ENCODE data around the gene CENPC.
A peak's percentile ranks its signal among the peaks of the same experiment; 100 is the strongest.
"Not testable (repeated sequence)": the region's sequence is repeated elsewhere in the genome, so short reads cannot be mapped to it uniquely, and the experiment has no call there.

CENPC gene

GRCh38 chr4:67550857-67551256 lies 5.6 kb upstream of the CENPC start:
- DNase-seq, result no peak

DNA sequence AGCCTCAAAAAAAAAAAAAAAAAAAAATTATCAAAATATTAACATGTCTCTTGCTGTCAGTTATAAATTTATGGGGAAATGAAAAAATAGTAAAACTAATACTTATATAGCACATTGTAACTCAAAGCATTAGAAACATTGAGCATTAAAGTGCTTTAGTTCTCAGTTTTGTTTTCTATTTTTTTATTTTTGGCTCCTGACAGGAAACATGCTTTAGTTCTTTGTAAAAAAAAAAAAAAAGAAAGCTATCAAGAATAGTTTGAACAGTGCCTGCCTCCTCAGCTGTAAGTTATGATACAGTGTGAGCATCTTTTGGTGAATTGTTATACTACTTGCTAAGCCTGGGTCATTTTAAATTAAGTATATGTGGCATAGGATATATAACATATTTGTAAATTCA lies 5.1 kb upstream of the CENPC start:
- no peak for DNase-seq

GRCh38 chr4:67549123-67549522 lies 3.8 kb upstream of the CENPC start:
- DNase-seq, result peak; percentile 23

GRCh38 chr4:67546971-67547370 lies 1.7 kb upstream of the CENPC start:
- DNase-seq, result no peak

DNA sequence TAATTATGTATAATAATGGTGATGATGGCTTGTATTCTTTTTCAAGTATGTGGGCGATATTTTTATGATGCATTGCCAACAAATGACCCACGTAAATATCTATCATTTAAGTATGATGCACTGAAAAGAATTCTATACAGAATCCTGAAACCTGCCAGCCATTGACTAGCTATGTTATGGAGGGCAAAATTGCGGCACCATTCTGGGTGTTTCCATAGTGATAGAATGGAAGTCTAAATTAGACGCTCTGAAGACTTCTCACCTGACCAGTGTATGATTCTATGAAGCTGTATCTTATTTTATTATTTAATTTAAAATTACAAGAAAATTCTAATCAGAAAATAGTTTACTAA lies 677 bp upstream of the CENPC start:
- DNase-seq, result peak; percentile 20

DNA sequence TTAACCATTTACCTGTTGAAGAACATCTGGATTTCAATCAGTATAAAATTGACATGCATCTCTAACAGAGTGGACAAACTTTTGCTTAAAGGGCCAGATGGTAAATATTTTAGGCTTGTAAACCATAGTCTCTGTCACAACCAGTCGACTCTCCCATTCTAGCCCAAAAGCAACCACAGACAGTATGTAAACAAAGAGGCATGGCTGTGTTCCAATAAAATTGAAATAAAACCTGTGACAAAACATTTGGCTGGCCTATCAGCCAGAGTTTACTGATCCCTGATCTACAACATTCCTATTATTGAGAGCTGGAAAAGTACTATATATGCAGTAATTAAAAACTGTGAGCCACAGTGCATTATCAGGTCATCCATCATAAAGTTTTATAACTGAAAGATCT lies 3.2 kb downstream of the CENPC start:
- no peak for DNase-seq

GRCh38 chr4:67539830-67540229 lies 5.5 kb downstream of the CENPC start:
- DNase-seq, result no peak

DNA sequence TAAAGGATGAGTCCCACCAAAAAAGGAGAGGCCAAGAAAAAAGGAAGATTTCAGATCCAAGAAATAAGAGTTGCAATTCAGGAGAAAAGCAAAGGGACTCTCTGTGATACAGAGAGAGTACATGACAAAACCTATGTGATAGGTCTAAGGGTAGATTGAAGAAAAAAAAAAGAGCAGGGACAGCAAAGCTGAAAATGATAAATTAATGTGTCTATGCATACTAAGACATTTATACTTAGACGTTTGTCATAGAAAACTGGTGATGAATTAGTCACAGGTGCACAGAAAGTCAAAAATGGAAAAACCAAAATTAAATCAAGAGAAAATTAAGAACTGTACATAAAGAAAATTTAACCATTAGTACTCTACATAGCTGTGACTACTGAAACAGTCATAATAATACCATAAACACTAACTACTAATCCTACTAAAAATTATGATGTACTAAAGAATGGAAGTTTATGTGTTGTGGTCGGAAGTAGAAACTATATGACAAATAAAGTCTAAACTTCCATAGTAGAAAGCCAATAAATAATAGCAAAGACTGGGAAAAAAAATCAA lies 9.9 kb downstream of the CENPC start:
- no peak for DNase-seq

DNA sequence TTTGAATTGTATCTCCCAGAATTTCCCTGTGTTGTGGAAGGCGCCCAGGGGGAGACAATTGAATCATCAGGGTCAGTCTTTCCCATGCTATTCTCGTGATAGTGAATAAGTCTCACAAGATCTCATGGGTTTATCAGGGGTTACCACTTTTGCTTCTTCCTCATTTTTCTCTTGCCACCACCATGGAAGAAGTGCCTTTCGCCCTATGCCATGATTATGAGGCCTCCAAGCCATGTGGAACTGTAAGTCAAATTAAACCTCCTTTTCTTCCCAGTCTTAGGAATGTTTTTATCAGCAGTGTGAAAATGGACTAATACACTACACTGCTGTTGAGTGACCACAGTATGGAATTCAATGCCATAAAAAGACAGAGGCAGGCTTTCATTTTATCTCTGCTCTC lies 12.2 kb downstream of the CENPC start:
- DNase-seq, result no peak

DNA sequence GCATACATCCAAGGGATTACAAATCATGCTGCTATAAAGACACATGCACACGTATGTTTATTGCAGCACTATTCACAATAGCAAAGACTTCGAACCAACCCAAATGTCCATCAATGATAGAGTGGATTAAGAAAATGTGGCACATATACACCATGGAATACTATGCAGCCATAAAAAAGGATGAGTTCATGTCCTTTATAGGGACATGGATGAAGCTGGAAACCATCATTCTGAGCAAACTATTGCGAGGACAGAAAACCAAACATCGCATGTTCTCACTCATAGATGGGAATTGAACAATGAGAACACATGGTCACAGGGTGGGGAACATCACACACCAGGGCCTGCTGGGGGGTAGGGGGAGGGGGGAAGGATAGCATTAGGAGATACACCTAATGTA lies 12.9 kb downstream of the CENPC start:
- DNase-seq, result not testable (repeated sequence)

DNA sequence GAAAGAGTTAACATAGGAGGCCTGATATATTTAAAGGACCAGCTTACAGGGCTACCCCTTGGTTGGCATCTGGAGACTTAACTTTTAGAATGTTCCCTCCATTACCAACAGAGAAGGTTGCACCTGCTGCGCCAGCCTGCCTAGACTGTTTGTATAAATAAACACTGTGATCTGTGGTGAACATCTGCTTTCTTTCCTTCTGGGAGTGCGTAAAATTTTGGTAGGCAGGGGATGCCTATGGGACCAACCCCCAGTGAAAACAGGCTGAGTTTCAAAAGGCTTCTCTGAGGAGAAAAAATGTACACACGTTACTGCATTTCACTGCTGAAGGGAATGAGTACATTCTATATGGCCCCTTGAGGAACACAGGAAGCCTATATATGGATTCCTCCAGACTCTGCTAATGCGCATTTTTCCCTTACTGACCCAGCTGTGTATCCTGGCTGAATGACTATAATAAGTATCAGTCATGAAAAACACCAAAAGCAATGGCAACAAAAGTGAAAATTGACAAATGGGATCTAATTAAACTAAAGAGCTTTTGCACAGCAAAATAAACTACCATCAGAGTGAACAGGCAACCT lies 13.8 kb downstream of the CENPC start:
- DNase-seq, result peak; percentile 88

- DNase-seq, result not testable (repeated sequence)
Observed at GRCh38 chr4:67524140-67524539, 21.2 kb downstream of the CENPC start.

DNA sequence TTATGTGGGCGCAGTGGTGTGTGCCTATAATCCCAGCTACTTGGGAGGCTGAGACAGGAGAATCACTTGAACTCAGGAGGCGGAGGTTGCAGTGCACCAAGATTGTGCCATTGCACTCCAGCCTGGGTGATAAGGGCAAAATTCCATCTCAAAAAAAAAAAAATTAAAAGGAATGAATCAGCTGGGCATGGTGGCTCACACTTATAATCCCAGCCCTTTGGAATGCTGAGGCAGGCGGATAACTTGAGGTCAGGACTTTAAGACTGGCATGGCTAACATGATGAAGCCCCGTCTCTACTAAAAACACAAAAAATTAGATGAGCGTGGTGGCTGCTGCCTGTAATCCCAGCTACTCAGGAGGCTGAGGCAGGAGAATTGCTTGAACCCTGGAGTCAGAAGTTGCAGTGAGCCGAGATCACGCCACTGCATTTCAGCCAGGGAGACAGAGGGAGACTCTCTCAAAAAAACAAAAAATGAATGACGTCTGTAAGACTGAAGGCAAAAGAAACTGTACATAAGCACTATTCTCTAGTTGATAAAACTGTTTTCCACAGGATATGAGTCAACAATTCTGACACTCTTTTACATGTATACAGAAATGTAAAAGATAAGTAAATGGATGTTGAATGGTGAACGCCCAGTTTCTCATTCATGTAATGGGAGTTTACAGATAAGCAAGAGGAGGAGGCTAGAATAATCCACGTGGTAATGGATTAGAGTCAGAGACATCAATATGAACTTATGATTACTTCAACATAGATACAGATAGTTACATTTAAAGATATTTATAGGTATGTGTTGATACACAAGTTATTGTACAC lies 22.2 kb downstream of the CENPC start:
- DNase-seq, result no peak

- DNase-seq, result no peak
Observed at GRCh38 chr4:67522230-67522629, 23.1 kb downstream of the CENPC start.

DNA sequence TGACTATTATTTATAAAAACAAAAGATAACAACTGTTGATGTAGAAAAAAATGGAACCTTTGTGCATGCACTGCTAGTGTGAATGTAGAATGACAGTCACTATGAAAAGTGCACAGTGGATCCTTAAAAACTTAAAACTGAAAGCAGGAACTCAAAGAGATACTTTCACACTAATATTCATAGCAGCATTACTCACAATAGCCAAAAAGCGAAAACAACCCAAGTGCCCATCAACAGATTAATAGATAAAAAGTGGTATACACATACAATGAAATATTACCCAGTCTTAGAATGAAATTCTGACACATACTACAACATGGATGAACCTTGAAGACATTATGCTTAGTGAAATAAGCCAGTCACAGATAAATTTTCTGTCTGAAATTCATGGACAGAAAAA lies 23.8 kb downstream of the CENPC start:
- no peak for DNase-seq

DNA sequence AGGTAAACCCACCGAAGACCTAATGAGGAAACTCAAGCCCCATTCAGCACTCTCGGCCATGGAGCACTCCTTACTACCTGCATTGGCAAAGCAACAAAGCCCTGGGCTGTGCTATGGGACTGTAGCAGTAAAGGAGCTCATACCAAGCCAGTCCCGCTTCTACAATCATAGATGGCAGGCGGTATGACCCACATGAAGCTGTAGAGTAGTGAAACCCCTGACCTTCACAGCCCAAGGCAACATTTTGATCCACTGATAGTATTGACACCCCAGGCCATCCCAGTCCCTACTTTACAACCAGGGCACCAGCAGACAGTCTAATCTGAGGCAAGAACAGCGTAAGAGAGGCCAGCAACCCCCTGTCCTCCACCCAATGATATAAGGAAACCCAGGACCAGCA lies 25.2 kb downstream of the CENPC start:
- no peak for DNase-seq

GRCh38 chr4:67512501-67512900 lies 32.8 kb downstream of the CENPC start:
- DNase-seq, result no peak

DNA sequence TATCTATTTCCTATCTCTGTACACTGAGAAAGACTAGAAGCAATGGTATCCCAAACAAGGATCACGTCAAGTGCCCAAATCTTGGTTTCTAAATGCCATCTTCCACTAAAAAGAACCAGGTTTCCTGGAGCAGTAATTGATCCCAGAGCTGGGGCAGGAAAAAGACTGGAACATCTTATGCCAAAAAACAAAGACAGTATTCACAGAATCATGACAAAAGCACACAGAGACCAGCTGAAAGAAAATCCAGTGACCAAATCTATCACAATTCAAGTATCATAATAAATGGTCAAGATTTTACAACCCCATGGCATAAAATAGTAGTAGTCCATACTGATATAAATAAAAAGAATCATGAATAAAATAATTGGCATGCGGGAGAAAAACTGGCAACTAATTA lies 44.9 kb downstream of the CENPC start:
- no peak for DNase-seq

GRCh38 chr4:67499799-67500198 lies 45.5 kb downstream of the CENPC start:
- no peak for DNase-seq

- no peak for DNase-seq
Observed at GRCh38 chr4:67483868-67484602, 61.3 kb downstream of the CENPC start.

GRCh38 chr4:67480810-67481209 lies 64.5 kb downstream of the CENPC start:
- no peak for DNase-seq

DNA sequence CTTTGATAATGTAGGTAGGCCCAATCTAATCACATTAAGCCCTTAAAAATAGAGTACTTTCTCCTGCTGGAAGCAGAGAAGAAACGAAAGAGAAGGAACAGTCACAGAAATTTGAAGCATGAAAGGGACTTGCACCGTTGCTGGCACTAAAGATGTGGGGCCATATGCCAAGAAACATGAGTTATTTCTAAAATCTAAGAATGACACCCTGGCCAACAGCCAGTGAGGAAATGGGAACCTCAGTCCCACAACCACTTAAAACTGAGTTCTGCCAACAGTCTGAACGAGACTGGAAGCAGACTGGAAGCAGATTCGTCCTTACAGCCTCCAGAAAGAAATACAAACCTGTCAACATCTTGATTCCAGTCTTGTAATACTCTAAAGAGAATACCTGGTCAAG lies 70.1 kb downstream of the CENPC start:
- DNase-seq, result no peak

GRCh38 chr4:67470871-67471270 lies 74.4 kb downstream of the CENPC start:
- peak; percentile 57 for DNase-seq

GRCh38 chr4:67468830-67469229 lies 76.5 kb downstream of the CENPC start:
- no peak for DNase-seq

All from NCI-H2171 treated with DMSO at 0.1 percent for 48 hours (cell line).